HG02763 (cell line): ENCODE measurements around the gene SSTR4.
"Not testable (repeated sequence)": the region's sequence is repeated elsewhere in the genome, so short reads cannot be mapped to it uniquely, and the experiment has no call there.

ENCODE experiments used
- ATAC-seq: cut with Tn5 transposase; IDR thresholded peaks from one replicate; pipeline ENCODE4 v1.9.1; 2021; ENCODE audit warnings: mild to moderate bottlenecking, moderate library complexity; ENCODE audit not compliant: unreplicated experiment

Gene SSTR4

DNA sequence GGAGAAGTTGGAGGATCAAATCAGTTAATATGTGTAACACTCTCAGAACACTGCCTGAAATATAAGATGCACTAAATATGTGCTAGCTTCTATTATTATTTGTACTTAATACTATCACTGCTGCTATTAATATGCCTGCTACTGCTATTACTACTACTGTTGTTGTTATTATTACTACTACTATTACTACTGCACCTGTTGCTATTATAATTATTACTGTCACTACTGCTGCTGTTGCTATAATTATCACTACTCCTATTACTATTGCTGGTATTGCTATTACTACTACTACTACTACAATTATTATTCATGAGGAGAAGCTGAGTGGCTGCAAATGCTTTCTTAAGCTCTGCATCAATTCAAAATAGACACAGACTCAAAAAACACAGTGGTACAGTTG lies 16.7 kb upstream of the SSTR4 start:
- no peak for ATAC-seq

DNA sequence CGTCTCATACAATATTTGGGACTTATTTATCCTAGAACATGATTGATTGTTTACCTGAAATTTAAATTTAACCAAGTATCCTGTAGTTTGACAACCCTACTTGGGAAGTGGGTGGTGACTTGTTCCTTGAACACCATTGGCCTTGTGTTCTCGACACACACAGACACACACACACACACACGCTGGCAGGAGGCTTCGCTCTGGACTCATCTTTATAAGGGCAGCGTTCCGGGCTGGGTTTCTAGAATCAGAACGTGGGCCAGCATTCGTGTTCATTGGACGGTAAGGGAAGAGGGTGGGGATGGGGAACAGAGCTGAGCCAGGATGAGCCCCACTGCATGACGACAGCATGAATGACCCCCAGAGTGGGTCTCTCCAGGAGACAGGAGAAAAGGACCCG lies 16.2 kb upstream of the SSTR4 start:
- no peak for ATAC-seq

DNA sequence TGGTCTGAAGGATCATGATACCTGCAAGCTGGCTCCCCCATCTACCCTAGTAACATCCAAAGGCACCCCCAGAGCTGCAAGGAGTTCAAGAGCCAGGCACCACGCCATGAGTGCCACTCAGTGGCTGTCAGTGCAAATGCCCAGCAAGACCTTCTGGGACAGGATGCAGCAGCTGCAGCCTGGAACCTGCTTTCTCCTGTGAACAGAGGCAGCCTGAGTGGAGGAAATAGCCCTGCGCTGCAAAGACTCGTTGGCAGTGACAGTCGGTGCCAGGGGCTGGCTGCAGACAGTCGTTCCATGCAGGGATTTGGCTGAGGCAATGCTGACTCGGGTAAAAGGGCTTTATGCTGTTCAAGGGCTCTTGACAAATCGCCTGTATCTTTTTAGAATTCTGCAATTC lies 15.7 kb upstream of the SSTR4 start:
- no peak for ATAC-seq

DNA sequence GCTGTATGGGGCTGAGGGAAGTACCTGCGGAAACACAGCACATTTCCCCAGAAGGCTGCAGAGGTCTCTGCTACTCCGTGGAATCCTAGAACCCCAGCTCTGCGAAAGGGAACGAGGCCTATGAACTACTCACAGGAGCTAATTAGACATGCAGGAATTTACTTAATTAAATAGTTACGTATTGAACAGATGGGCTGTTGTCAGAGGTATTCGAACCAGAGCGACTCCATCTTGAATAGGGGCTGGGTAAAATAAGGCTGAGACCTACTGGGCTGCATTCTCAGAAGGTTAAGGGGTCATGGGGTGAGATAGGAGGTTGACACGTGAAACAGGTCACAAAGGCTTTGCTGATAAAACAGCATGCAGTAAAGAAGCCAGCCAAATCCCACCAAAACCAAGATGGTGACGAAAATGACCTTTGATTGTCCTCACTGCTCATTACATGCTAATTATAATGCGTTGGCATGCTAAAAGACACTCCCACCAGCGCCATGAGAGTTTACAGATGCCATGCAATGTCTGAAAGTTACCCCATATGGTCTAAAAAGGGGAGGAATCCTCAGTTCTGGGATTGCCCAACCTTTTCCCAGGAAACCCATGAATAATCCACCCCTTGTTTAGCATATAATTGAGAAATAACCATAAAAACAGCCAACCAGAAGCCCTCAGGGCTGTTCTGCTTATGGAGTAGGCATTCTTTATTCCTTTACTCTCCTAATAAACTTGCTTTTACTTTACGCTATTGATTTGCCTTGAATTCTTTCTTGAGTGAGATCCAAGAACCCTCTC lies 14.7 kb upstream of the SSTR4 start:
- no peak for ATAC-seq

DNA sequence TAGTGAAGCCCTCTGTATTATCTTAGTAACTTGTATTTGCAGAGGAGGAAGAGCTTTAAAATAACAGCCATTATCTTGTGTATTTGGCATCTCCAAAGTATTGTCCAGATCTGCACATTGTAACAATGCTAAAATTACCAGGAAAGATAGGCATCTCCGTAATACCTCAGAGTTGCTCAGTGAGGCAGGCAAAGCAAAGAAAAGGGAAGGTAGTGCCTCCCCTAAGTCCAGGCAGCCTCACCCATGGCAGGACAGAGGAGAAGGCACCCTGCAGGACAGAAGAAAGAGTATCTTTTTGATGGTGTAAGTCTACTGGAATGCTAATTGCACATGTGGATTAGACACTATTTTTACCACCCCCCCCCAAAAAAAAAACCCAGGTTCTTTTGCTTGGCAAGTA lies 13.6 kb upstream of the SSTR4 start:
- ATAC-seq: no peak

DNA sequence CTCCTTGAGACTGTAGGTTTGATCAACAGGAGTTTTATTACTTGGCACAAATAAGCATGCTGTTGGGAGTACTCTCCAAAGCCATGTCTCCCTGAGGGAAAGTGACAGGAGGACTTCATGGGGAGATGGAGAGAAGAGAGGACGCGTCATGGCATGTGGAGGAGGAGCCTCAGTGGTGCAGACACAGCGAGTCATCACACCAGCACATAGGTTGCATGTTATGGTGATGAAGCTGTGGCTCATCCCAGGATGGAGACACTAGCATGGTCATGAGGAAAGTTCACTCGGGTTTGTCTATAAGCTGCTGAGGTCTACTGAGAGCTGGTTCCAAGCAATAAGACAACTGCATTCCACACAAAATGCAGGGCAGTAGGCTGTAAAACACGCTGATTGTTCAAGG lies 13.2 kb upstream of the SSTR4 start:
- no peak for ATAC-seq

DNA sequence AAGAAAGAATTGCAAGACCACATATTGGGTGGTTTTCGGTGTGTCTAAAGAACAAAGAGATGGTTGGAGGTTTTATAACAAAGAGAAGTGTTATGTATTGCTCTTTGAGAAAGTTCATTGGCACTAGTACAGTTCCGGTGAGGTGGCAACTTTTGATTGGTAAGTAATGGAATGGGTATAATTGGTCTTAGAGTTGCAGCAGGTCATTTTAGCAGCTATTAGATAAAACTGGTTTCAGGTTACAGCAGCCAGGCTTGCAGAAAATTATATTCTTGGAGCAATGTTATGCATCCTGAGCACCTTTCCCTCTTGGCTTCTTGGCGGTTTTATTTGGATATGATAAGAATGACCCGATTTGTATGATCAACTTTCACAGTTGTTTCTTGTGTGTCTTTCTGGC lies 12.3 kb upstream of the SSTR4 start:
- no peak for ATAC-seq

DNA sequence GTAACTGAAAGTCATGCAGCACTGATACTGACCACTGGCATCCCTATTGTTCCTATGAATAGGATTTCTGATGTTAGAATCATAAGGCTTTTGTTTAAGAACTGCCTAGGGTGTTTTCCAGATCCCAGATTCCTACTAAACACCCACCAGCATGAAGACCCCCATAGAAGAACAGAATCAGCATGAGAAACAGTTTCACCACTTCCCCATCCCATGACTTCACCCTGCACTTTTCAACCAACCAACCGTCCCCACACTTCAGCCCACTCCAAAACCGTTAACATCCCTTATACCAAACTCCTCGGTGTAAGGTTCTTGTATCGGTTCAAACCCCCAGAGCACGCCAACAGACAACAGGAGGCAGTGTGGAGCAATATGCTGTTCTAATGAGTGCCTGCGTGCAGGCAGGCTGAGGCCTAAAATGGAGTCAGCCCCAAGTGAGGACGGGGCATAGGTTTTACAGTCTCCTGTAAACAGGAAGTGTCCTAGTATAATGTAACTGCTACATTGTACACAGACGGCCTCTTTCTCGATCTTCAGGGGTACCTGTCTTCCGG lies 11.4 kb upstream of the SSTR4 start:
- ATAC-seq: no peak

DNA sequence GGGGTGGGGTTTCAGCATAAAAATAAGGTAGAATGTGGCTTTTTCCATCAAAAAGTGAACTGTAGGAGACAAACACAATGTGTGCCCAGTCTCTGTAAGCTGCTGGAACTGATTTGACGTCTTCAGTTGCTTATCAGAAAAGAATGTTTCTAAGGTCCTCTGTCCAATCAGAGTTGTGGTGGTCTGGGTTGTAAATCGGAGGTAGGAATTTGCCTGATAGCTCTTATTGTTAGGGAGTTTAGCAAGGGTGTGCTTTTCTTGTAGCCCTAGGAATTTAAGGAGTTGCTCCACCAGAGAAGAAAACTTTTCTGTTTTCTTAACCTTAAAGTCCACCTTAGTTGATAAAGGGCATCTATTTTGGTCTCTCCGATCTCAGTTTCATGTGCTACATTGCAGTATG lies 10.4 kb upstream of the SSTR4 start:
- no peak for ATAC-seq

DNA sequence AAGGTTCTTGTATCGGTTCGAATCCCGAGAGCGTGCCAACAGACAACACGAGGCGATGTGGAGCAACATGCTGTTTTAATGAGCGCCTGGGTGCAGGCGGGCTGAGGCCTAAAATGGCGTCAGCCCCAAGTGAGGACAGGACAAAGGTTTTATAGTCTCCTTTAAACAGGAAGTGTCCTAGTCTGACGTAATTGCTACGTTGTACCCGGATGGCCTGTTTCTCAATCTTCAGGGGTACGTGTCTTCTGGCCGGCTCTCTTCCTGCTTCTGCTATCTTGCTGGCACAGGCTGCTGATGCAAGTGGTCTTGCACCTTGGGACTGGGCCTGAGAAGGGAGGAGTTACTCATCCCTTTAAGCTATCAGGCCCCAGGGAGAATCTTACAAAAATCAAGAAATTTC lies 9.6 kb upstream of the SSTR4 start:
- not testable (repeated sequence) for ATAC-seq

DNA sequence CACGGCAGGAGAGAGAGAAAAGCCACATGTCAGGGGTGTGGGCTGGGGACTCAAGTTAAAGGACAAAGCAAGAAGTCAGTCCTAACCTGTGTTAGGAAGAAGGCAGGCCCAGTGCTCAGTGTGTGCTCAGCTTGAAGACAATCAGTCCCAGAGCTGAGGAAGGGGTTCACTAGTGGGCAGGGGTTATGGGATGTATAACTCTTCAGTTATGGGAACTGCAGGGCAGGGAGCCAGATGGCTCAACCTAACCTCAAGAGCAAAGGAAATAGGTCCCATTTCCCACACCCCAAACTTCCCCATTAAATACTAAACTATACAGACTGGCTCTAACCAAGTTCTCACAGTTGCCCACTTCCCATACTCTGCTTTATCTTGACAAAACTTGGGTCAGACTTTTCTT lies 7.4 kb upstream of the SSTR4 start:
- ATAC-seq: no peak

DNA sequence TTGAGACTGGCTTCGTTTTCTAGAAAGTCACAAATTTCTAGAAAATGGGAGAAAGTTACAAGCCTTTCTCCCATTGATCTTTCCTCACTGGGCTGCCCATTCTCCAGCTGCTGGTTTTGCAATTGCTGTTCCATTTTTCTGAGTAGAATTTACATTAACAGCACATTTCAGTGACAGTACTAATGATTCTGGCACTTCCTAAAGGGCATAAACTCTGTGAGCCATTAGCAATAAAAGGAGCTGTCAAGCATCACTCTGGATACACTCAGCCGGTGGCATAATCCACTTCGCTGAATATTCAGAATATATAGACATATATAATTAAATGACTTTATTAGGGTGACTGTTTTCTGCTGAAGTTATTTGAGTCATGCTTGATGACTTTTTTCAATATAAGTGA lies 6.7 kb upstream of the SSTR4 start:
- no peak for ATAC-seq

DNA sequence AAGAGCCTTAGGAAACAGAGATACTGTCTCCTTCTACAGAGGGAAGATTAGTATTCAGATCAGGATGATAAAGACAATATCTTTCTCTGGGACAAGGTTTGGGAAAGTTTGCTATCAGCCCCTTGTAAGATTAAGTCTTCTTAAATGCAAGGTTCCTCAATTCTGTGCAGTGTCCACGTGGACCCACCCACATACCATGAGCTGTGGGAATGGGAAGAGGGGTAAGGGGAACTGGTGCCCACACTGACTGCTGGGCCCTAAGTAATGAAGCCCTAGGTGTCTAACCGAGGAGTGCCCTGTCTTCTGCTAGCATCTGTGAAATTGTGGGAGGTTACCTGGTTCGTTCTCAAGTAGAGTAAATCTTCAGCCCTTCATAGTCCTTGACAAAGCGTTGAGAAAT lies 5.8 kb upstream of the SSTR4 start:
- no peak for ATAC-seq

DNA sequence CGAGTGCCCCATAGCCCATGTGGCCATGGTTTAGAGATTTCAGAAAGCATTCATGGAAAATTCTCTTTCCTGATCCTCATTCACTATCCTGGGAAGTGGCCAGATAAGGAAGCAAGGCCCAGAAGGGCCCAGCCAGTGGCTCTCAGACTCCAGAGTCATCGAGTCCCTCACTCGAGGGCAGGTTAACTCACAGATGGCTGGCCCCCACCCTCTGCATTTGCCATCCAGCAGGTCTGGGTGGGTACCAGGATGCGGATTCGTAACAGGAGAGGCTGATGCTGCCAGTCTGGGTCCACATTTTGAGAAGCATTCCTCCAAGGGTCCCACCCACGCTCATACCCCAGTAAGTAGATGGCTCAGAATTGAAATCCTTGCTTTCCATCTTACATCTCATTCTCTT lies 3.8 kb upstream of the SSTR4 start:
- no peak for ATAC-seq

DNA sequence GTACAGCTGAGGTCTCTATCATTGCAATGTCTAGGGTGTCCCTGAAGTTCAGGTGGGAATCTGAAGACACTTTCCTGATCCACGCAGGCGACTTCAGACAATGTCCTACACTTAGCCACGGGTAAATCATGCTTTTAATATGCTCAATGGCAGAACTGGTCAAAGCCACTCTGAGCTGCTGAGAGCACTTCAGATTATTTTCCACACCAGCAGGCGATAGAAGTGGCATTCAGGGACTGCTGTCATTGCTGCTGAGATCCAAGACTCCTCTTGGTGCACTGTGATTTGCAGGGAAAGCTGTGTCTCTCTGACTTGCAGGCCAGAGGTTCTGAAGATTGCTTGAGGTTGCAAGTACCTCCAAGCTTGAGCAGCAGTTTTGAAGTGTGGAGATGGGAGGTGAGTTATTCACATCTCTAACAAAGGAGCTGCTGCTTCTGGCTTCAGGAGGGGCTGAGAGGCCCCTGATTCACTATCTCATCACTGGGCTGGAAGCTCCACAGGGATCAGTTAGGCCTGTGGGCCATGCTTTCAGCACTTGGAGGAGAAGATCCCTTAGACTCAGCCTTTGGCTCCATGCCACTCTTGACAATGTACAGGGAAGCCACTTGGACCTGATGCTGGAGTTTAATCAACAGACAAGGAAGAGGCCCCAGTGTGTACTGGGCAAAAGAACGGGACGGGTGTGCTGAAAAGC lies 2.9 kb upstream of the SSTR4 start:
- no peak for ATAC-seq

DNA sequence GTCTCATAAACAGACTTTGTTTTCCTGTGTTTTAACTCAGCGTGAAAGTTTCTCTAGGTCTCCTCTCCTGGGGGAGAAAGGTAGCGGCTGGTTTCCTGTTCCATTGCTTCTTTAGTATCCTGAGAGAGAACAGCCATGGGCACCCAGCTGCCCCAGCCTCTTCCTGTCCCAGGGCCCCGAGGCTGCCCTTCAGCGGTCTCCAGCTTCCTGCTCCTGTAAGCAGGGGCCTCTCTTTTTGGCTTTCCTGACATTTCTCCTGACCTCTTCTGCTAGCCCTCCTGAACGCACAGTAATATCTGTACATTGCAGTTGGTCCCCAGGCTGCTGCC lies 2.4 kb upstream of the SSTR4 start:
- ATAC-seq: no peak

DNA sequence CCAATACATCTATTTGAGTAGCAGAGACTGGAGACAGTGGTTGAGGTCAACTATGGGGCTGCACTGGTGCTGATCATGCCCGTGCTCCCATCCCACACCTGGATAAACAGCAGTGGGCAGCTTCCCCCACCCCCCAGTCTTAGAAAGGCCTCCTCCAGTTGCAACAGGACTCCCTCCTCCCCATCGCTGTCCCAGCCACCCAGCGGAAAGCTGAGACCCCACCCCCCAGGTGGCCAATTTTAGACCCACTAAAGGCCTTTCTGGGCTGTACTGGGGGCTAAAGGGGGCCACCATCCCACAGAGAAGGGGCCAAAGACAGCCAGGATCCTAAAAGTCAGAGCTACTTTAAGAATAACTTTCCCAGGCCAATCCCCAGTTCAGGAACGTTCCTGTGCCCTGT lies 1.2 kb upstream of the SSTR4 start:
- ATAC-seq: no peak

DNA sequence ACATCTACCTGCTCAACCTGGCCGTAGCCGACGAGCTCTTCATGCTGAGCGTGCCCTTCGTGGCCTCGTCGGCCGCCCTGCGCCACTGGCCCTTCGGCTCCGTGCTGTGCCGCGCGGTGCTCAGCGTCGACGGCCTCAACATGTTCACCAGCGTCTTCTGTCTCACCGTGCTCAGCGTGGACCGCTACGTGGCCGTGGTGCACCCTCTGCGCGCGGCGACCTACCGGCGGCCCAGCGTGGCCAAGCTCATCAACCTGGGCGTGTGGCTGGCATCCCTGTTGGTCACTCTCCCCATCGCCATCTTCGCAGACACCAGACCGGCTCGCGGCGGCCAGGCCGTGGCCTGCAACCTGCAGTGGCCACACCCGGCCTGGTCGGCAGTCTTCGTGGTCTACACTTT lies 619 bp downstream of the SSTR4 start:
- no peak for ATAC-seq

DNA sequence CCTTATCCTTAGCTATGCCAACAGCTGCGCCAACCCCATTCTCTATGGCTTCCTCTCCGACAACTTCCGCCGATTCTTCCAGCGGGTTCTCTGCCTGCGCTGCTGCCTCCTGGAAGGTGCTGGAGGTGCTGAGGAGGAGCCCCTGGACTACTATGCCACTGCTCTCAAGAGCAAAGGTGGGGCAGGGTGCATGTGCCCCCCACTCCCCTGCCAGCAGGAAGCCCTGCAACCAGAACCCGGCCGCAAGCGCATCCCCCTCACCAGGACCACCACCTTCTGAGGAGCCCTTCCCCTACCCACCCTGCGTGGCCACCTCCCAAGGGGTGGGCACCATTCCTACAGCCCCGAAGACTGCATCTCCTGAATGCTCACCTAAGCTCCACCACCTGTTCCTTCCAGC lies 1.3 kb downstream of the SSTR4 start:
- ATAC-seq: no peak

DNA sequence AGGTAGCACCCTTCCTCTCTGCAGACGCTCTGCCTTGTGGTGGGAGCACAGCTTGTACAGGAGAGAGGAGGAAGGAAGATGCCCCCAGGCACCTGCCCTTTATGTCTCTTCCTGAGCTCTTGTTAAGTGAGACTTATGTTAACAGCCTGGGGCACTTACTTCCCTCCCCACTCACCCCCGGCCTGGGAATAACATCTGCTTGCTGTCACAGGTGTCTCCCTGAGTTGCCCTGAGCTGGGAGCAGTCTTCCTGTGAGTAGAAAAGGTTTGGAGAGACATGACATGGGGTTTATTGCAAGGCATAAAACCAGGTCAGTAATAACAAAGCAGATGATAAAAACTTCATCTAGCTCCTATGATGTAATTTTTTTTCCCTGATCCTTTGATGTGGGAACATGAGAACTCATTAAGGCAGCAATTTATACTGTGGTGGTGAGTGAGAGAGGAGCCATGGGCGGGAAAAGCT lies 1.9 kb downstream of the SSTR4 start:
- no peak for ATAC-seq

DNA sequence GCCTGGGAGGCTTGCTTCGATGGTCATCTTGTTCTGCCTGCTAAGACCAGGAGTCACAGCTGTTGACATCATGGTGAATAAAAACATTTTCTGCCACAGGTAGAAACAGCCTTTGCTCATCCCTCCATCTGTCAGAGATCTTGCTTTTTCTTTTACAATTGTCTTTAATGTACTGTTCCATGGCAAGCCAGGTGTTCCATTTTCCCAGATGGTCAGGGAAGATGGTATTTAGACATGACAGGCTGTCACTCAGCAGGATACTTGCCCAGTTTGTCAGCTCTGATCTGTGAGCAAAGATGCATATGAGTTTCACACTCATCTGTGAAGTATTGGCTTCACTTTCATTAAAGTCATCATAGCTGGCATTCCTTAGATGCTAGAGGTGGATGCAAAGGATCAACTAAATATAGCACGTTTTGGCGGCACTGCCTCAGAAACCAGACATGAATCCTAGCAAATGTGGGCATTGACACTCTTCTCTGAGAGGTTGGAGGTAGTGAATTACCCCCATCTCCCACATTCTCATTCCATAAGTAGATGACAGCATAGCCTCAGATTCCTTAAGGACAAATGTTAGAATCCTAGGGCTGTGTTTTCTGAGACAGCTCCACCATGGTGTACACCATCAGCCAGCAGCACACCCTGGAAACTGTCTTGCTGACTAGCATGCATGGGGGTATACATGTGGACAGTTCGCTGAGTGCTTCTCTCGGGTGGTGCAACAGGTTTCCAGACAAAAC lies 4.2 kb downstream of the SSTR4 start:
- no peak for ATAC-seq
